T47D (cell line): ENCODE measurements around the gene PRKAR2B.
A peak's percentile ranks its signal among the peaks of the same experiment; 100 is the strongest.

Experiments
- DNase-seq, 2 experiments: peaks; one replicate each; pipeline versions ENCODE4 v3.0.0 to v3.0.0-alpha.2; 2011 to 2012; ENCODE audit warnings: low read depth in 1 of 2, low spot score in 1 of 2
- JUND ChIP-seq: IDR thresholded peaks from 2 replicates; pipeline ENCODE4 v1.6.1; 2012; ENCODE audit warnings: low read depth
- in situ Hi-C: cut with HindIII; loops from 2 replicates; pipeline ENCODE4 v1.10.0; 2016; ENCODE audit warnings: low sequenced_read_pairs, low pct_unique_long_range_greater_than_20kb

The PRKAR2B gene

GRCh38 chr7:107187774-107188173, 143.3 kb downstream of the PRKAR2B start:
- in situ Hi-C loops = no loop called here
- no peak for TF ChIP-seq JUND
- DNase-seq = no peak

GRCh38 chr7:107190090-107190489, 145.6 kb downstream of the PRKAR2B start:
- in situ Hi-C loops = no loop called here
- no peak for TF ChIP-seq JUND
- DNase-seq = no peak

GRCh38 chr7:107194052-107194451, 149.5 kb downstream of the PRKAR2B start:
- in situ Hi-C loops = no loop called here
- TF ChIP-seq JUND = no peak
- no peak for DNase-seq

GRCh38 chr7:107196834-107197610, 152.5 kb downstream of the PRKAR2B start:
- in situ Hi-C loops = no loop called here
- no peak for DNase-seq
- no peak for TF ChIP-seq JUND

DNA sequence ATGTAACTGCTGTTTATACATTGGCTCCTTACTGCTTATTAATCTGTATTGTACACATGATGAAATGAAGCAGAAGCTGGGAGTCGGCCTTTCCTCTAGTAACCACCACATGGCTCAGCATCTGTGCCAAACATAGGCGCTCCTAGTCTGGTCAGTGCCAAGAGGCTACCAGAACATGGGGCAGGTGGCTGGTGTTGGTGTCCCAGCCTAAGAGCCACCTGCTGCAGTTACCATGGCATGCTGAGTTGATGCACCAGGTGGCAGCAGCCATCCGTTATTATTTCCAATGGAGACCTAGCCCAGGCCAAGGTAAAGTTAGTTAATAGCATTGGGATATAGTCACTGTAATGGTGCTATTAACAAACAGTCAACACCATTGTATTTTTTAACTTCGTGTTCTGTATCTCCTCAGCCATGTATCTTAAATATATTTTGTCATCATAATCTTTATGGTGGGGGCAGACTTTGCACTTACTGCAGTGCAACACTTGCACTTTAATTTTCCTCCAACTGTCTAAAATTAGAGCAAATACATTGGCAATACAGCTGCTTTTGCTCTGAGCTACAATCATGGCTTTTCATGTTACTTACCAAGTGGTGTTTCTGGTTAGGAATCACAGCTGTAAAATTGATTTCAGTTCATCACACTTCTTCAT, 157.4 kb downstream of the PRKAR2B start:
- in situ Hi-C loops = no loop called here
- no peak for TF ChIP-seq JUND
- peak; percentile 18 to 60 for DNase-seq

- TF ChIP-seq JUND = no peak
- no peak for DNase-seq
- in situ Hi-C loops = no loop called here
Observed at GRCh38 chr7:107203607-107204006, 159.1 kb downstream of the PRKAR2B start.

DNA sequence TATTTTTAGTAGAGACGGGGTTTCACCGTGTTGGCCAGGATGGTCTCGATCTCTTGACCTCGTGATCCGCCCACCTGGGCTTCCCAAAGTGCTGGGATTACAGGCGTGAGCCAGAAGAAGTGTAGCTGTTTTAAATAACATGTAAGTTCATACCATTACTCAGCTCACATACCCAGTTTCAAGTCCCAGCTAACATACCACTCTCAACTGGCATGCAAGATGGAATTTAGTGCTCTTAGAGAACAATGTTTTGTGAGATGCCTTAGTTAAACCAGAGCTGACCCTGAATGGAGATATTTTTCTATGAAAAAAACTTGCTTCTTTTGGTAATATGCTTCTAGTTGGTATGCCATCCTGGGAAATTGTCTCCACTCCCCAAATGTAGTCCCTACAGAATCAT, 161.6 kb downstream of the PRKAR2B start:
- in situ Hi-C loops = no loop called here
- TF ChIP-seq JUND = no peak
- DNase-seq = no peak

- in situ Hi-C loops = no loop called here
- DNase-seq = no peak
- no peak for TF ChIP-seq JUND
Observed at GRCh38 chr7:107206706-107207105, 162.2 kb downstream of the PRKAR2B start.

DNA sequence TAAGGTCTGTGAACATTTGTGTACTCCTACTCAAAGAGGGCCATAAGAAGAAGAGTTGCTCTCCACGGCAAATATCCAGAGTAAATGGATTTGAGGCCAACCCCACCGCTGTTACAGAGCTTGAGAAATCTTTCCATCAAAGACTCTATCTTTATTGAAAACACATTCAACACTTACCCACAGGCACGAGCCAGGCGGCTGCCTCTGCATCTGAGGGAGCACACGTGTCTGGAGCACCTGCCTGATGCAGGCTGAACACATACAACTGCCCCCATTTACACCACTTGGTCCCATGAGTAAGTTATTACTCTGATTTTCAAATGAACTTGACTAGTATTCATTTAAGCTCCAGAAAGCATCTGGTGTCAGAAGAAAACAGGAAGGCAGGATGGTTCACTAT, 163.0 kb downstream of the PRKAR2B start:
- TF ChIP-seq JUND = no peak
- no peak for DNase-seq
- in situ Hi-C loops = no loop called here

DNA sequence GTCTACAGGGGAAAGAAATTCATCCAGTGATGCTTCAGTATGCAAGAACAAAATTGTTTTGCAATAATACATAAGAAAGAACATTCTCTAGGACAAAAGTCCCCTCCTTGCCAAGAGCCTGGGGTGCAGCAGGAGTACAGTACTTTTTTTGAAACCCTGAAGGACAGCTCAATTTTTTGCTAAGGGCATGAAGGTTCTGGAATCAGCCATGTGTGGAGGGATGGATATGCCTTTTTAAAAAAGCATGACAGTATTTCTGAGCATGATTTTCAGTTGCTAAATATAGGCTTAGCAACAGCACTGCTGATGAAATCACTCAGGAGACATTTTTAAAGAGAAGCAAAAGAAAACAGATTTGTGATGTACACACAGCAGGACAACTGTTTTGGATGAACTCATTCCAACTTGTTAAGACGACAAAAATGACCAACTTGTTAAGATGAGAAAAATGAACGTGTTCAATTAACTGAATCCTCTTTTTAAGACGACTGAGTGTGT, 163.6 kb downstream of the PRKAR2B start:
- in situ Hi-C loops = no loop called here
- no peak for DNase-seq
- TF ChIP-seq JUND = no peak

GRCh38 chr7:107208563-107208962, 164.1 kb downstream of the PRKAR2B start:
- no peak for DNase-seq
- in situ Hi-C loops = no loop called here
- no peak for TF ChIP-seq JUND

DNA sequence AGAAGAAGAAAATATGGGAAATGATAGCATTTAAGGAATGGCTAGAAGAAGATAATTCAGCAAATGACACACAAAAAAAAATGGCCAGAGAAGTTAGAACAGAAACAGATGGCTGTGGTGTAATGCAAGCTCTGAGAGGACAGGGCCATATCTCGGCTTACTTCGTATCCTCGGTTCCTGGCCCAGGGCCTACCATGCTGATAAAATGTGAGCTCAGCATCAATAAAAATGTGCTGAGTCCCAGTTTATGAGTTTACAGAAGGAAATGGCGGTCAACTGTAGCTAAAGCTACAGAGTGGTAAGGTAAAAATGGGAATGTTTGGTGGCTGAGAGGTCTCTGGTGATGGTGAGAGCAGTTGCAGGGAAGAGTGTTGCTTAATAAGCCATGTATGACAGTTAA, 165.1 kb downstream of the PRKAR2B start:
- DNase-seq = no peak
- no peak for TF ChIP-seq JUND
- in situ Hi-C loops = no loop called here

DNA sequence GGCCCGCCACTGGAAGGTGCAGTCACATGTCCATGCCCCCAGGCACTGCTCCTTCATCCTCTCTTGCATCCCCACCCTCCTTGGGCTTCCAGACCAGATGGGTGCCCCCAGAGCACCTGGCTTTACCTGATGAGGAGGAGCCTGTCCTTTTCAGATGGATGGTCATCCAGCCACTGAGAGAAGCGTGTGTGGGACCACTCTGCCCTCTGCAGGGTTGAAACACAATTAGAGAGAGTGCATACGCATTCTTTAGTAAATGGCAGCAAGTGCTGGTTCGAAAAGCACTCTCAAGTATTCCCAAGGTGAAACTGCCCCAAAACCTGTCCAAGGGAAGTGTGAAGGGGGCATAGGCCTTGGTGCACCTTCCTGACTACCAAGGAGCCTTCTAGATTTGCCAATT, 165.9 kb downstream of the PRKAR2B start:
- TF ChIP-seq JUND = no peak
- no peak for DNase-seq
- in situ Hi-C loops = no loop called here
